GM19397 (cell line): ENCODE results near the gene KRT81.
A peak's percentile ranks its signal among the peaks of the same experiment; 100 is the strongest.

Source experiments
- ATAC-seq: cut with Tn5 transposase; IDR thresholded peaks from one replicate; pipeline ENCODE4 v1.9.1; 2021; ENCODE audit warnings: mild to moderate bottlenecking, moderate library complexity; ENCODE audit not compliant: unreplicated experiment

KRT81 gene

DNA sequence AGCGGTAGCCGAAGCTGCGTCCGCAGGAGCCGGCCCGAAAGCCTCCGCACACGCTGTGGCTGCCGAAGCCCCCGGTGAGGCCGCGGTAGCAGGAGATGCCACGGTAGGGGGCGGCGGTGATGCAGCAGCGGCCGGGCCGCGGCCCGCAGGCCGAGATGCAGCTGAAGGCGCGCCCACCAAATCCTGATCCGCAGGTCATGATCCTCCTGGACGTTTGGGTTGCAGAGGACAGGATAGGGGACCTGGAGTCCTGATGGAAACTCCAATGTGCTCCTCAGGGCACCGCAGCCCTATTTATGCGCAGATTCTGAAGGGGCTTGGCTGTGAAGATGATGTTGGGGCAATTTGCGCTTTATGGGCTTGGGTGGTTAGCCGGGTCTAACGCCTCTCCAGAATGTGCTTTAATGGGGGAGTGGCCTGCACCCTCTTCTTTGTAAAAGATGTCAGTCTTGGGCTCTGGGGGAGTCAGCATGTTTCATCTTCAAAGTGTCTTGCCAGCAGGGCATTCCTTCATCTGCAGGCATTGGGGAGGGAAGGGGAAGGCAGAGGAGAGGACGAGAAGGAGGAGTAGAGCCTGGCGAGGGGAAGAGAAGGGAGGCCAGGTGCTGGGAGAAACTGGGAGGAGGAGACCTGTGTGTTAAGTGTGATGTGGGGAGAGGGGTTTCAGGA is at the start of gene KRT81:
Gene KRT81 (minus strand): TSS at position 268 of the 669 bp plus-strand sequence. CDS start 69 bp downstream, at position 199.
- no peak for ATAC-seq

DNA sequence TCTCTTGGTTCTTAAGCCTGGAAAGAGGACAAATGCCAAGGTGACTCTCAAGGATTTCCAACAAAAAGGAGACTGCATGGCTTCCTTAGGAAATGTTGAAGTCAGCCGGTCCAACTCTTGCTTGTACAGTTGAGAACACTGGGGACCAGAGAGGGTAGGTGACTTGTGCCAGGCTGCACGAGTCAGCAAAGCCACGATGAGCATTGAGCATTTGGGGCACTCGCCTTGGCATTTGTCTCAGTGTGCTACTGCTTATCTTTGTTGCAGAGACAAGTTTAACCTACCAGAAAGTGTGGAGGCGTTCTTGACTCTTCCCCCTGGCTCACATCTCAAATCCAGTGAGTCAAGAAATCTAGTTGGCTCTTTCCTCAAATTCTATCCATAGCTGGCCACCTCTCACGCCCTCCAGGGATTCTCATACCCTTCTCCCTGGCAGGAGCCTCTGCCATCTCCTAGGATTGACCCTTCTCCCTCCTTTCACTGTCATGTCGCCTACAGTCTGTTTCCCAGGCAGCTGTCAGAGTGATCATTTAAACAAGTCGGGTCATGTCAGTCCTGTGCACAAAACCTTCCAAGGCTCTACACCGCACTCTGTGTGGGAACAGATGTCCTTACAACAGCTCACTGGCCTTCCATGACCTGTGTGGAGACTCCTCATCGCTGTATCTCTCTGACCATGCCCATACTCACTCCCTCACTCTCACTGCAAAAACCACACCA is 47.1 kb upstream of the KRT81 start:
- no peak for ATAC-seq

DNA sequence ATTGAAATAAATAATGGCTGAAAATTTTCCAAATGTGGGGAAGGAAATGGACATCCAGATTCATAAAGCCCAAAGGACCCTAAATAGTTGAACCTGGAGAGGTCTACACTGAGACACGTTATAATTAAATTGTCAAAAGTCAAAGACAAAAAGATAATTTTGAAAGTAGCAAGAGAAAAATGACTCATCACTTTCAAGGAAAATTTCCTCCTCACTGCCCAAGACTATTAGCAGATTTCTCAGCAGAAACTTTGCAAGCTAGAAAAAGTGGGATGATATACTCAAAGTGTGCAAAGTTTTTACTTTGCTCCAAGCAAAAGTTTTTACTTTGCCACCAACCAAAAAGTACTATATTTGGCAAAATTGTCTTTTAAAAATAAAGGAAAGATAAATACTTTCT is 45.7 kb upstream of the KRT81 start:
- ATAC-seq, result no peak

DNA sequence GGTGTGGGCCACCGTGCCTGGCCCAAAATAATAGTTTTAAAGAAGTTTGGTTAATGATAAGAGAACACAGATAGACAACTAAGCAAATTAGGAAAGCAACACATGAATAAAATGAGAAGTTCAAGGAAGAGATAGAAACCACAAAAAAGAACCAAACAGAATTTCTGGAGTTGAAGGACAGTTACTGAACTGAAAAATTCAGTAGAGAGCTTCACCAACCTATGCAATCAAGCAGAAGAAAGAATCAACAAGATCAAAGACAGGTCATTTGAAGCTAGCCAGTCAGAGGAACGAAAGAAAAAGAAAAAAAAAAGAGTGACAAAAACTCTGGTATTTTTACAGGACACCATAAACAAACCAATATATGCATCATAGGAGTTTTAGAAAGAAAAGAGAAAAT is 45.3 kb upstream of the KRT81 start:
- ATAC-seq, result no peak

DNA sequence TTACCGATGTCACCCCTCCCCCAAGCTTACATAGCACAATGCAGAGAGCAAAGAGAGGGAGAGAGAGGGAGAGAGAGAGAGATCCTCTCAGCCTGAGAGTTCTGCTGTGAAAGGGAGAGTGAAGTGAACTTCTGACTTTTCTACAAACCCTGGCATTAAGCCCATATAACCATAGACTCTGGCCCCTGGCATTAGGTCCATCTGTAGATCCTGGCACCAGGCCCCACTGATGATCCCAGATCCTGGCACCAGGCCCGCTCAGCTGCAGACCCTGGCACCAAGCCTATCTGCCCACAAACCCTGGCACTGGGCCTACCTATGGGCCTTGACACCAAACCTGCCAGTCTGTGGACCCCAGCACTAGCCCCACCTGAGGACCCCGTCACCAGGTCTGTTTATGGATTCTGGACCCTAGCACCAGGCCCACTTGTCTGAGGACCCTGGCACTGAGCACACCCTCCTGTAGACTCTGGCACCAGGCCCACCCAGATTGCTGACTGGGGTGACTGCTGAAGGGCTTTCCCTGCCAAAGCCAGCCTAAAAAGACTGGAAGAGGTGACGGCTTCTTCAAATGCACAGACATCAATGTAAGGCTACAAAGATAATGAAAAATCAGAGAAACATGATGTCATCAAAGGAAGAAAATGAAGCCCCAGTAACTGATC is 44.4 kb upstream of the KRT81 start:
- ATAC-seq, result no peak

DNA sequence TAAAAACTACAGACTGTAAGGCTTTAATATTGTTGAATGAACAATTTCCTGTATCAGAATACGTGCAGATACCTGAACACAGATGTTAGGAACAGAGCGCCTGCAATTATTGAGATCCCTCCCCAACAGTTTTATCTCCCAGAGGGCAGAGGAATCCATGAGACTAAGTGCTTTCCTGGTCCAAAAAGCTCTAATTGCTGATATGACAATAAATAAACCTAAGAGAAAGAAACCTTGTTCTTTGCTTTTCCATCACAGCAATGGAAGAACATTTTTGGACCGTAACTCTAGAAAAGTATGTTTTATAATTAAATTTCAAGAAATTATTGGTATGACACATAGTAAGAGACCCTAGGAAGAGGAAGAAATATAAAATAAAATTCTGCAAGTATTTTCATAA is 42.9 kb upstream of the KRT81 start:
- ATAC-seq, result no peak

DNA sequence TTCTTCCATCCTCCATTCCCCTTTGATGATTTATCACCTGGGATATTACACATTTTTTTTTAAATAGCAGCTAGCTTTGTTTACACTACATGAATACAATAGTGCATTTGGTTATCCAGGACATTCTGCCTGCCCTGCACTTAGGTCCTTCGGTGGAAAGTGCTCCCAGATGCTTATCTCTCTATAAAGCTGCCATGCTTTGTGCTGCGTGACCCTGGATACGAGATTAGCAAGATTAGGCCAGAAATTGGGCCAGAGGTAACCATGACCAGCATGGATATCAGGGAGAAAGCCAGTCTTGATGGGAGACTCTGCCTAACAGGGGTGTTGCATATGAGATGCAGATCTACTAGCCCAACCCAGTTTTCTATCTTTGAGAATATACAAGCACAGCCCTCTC is 42.0 kb upstream of the KRT81 start:
- ATAC-seq, result no peak

DNA sequence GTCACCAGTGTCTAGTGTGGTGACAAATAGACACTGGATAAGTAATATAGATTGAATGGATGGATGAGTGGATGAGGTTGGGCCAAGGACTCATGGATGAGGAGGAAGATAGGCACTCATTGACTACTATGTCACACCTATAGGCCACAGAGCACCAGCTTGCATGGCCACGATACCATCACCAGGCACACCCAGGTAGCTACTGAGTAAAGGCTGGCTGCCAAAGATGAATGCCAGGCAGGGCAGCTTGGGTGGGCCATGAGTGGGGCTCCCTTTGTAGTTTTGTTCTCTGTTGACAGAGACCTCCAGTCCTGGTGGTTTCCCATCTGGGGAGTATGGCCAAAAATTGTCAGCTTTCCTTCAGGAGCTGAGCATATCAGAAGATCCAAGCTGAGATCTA is 41.0 kb upstream of the KRT81 start:
- ATAC-seq, result no peak

DNA sequence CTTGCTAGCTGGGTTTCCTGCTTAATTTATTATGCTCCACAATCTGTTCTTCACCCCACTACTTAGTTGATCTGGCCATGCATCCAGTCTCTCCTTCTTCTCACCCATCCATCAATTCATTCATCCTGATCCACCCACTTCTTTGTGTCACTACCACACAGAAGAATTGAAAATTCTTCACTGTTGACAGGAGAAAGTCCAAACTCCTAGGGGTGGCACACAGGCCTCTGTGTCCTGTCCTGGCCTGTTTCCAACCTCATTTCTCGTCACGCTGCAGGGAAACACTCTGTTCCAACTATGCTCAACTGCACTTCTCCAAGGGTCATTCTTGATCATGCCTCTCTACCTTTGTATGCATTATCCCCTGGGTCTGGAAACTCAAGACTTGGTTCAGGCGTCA is 40.5 kb upstream of the KRT81 start:
- ATAC-seq, result no peak

DNA sequence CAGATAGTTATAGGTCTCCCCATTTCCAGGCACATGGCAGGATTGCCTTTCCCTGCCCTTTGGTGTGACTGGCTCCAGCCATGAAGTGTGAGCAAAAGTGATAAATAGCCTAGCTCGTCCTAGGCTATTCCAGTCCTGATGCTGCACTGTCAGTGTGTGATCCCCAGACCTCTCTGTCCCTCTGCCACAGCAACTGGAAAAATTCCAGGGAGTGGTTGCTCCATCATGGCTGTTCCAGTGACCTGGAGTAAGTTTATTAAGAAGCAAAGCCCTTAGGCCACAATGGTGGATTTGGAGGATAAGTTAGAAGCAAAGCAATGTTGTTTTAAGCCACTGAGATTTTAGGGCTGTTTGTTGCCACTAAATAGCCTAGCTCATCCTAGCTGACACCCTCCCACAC is 39.7 kb upstream of the KRT81 start:
- no peak for ATAC-seq

DNA sequence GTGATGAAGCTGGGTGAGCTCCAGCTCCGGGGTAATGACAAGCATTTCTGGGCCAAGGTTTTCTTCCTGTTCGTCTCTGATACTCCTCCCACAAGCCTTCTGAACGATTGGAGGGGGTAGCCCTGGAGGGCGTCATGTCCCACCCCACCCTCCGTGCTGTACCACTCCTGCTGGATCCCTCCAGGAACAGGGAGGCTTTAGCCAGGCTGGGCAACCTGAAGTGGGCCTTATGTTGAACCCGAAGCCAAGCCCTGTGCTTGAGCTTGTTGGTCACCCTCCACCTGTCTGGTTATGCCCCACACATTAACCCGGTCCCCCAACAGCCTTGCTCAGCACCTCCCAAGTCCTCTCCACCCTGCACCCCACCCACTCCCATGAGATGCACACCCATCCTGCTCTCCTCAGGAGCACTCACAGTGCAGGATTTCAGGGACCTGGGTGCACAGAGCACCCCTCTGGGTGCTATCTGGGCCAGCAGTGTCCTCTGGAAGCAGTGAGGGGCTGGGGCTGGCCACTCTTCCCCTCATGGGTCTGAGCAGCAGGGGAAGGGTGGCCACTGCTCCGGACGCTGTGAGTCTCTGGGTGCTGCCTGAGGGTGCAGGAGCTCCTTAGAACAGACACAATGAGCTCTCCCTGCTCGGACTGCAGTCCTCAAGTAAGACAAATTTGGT is 36.6 kb upstream of the KRT81 start:
- no peak for ATAC-seq

DNA sequence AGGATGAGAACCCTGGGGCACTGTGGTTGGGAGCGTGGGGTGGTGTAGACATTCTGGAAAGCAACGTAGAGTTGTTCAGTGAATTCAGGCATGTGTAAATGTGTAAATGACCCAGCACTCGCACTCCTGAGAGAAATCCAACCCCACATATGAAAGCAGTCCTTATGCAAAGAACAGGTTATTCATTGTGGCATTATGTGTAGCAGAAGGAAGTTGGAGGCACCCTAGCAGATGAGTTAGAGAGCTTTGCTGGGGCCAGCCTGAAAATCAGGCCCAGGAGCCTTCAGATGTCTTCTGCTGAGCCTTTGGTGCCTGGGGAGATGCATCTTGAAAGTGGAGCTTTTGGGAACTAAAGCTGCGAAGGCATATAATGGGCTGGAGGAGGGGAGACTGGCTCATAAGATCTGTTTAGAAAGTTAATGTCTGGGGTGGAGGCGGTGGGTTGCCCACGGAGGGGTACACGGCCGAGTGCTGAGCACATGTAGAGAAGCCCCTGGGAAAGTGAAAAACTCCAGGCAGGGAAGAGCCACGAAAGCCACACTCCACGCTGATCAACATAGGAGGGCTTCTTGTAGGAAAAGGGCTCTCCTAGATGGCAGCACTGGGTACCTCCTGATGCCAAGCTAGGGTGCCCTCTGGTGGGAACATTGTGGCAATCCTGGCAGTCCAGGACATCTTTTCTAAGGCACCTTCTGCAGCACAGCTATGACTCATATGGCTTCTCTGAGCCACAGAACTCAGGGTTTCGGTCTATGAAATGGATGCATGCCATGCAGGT is 35.9 kb upstream of the KRT81 start:
- peak; percentile 80 for ATAC-seq

DNA sequence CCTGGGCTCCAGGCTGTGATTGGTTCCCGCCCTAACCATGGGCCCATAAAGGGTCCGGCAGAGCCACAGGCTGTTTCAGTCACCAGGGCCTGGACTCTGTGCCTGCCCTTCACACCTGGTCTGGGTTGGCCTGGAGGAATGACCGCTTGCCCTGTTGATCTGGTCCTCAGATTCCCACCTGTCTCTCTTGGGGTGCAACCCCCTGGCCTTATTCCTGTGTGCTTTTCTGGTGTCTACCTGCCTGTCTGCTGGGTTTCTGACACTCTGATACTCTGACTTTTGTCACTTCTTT is 32.8 kb upstream of the KRT81 start:
- no peak for ATAC-seq

DNA sequence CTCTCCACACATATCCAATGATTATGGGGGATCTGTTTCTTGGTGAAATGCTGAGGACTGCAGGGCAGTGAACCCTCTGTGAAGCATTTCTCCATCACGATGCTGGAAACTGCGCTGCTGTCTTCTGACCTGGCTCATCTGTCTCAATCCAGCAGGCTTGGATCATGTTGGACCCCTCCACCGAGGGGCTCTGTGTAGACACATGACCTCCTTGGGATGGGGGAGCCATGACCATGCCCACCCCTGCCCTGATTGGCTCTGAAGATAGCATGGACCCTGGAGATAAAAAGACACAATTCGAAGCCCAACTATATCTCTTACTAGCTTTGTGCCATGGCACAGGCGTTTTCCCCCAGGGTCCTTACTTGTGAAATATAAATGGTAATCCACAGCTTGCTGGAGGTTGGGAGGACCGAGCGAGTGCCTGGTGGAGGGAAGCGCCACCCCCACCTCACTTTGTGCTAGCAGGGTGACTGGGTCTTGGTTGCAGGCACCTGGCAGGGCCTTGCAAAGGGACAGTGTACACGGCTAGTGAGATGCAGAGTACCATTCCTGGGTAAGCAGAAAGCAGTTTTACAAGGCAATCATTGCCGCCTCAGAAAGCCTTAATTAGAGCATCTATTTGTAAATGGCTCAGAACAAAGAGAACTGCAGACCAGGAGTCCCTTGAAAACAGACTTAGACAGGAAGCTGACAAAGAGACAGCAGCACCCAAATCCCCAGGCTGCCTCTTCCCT is 32.2 kb upstream of the KRT81 start:
- no peak for ATAC-seq

DNA sequence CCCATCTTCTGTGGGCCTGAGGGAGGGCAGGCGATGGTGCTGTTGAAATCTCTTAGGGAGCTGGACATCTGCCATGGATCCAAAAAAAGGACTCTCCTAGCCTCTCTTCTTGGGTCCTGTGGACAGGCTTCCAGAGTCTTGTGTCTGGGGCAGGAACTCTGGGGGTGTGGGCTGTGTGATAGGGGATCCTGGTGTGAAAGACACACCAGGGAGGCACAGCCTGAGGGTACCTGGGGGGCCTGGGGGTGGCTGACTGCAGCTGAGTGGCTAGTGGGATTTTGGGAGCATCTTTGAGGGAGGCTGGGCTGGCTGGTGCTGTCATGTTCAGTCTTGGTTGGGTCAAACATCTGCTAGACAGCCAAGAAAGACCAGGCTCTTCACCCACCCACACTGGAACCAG is 31.7 kb upstream of the KRT81 start:
- ATAC-seq, result no peak

DNA sequence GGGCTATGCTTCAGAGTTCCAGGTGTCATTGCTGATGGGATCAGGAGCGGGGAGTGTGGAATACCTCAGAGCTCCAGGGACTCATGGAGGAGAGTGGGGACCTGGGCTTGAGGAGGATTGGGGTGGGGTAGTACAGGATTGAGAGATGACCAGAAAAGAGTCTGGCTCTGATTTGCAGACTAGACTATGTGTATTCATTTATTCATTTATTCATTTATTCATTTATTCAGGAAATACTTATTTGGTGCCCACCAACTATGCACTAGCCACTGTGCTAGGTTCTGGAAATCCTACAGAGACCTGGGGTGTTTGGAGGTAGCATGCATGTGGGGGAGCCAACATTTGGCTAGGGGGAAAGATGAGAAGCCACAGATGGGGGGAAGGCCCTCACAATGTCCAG is 30.7 kb upstream of the KRT81 start:
- ATAC-seq, result no peak

DNA sequence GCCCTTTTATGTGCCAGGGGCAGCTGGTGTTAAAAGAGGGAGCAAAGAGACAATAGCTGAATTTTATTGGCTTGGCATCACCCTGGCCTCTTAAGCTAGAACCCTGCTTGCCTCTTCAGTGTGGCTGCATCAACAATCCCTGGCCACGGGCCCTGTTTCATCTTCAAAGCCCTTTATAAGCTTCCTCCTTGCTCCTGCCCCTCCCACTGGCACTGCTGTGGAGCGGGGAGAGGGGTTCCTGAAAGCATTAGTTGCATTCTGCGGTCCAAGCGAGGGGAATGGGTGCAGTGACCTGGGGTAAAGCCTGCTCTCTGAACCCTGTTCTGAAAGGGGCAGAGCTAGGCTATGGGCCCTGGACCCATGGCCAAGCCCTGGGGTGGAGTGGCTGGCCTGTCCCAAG is 30.1 kb upstream of the KRT81 start:
- ATAC-seq, result no peak

DNA sequence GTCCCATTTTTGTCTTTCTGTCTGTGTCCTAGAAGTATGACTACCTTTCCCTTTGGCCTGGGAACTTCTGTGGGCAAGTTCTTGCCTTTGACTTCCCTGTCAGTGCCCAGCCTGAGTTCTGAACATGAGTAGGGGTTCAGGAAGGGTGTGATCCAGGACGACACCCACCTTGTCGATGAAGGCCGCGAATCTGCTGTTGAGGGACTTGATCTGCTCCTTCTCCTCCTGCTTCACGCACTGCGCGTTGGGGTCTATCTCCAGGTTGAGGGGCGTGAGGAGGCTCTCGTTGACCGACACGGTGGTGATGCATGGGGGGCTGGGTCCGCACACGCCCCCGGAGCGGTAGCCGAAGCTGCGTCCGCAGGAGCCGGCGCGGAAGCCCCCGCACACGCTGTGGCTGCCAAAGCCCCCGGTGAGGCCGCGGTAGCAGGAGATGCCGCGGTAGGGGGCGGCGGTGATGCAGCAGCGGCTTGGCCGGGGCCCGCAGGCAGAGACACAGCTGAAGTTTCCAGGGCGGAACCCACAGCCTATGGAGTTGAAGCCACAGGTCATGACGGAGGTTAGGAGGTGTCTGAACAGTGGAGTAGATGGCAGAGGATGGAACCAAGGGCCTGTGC is 29.6 kb upstream of the KRT81 start, which contains the start of gene KRT83:
Gene KRT83 (minus strand): TSS at position 615 of the 617 bp plus-strand sequence. CDS start 63 bp downstream, at position 552.
- no peak for ATAC-seq

DNA sequence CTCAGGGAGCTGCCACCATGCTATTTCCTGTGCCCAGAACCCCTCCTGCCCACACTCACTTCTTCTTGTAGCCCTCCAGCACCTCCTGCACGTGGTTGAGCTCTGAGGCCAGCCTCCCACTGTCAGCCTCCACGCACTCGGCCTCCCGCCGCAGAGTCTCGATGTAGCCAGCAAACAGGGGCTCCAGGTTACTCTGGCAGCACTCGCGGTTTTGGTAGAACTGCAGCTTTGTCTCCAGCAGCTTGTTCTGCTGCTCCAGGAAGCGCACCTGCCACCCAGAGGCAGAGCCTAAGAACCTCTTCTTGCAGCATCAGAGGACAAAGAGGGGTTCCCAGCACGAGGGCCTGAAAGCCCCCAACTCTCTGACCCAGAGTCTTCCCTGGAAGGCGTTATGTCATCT is 27.8 kb upstream of the KRT81 start:
- ATAC-seq, result no peak
